HG03575 (cell line): ENCODE results near the gene METTL24.

Source experiments
- ATAC-seq: cut with Tn5 transposase; IDR thresholded peaks from one replicate; pipeline ENCODE4 v1.9.1; 2021; ENCODE audit not compliant: unreplicated experiment, insufficient number of reproducible peaks, low FRiP score; ENCODE audit errors: extremely low read depth

METTL24 gene

DNA sequence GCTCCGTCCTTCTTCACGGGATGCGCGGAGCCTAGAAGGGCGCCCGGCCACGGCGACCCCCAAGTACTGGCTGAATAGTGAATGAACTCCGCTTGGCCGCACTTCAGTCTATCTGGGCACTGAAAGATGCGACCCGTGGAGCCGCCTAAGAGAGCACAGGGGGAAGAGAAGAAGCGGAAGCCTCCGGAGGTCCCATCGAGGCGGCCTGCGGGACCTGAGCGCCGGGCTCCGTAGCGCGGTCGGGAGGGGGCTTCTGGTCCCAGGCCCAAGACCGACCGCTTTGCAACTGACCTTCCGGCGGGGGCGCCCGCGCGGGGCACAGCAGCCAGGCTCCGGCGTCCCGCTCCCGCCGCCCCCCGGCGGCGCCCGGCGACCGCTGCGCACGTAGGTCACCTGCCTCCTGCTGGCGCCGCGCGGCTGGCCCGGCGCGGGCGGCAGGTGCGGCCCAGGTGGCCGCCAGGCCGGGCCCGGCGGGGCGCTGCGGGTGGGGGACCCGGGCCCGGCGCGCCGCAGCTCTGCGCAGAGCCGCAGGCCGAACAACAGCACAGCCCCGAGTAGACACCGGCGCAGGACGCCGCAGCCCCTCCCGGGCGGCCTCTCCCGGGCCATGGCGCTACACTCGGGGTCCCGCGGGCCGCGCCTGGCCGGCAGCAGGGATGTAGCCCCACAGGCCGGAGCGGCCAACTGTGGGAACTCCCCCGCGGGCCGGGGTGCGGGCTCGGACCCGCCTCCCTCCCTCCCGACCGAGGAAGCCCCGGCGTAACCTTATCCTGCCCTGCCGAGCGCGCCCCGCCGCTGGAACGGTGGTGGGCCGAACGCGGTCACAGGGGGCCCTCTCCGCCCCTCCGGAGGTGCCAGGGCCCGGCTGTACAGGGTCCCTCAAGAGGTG is at the start of gene METTL24:
Gene METTL24, minus strand, starts transcription at position 686 of the 889 bp plus-strand sequence. Its CDS starts 77 bp downstream, at position 609.
- no peak for ATAC-seq

- no peak for ATAC-seq
These were observed 46.5 kb upstream of the METTL24 start for GRCh38 chr6:110404607-110405006.

DNA sequence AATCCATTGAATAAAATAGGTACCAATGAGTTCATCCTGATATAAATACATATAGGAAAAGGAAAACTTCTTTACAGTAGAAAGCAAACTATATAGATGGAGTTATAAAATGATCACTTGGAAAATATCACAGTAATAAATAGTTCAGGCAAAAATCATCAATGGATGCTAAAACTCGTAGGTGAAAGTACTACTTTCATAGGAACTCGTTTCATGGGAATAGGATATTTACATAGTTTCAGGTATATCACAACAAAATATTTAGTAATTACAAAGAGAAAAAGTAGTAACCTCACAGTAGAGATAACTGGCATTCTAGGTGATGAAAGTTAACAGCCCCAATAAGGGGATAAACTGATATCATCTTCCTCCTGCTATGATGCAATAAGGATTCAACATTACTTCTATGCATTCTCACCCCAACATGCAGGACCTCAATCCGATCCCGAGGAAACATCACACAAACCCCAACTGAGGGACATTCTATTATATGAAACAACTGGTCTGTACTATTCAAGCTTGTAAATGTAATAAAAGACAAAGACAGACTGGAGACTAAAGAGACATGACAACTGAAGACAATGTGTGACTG is 43.5 kb upstream of the METTL24 start:
- ATAC-seq = no peak

DNA sequence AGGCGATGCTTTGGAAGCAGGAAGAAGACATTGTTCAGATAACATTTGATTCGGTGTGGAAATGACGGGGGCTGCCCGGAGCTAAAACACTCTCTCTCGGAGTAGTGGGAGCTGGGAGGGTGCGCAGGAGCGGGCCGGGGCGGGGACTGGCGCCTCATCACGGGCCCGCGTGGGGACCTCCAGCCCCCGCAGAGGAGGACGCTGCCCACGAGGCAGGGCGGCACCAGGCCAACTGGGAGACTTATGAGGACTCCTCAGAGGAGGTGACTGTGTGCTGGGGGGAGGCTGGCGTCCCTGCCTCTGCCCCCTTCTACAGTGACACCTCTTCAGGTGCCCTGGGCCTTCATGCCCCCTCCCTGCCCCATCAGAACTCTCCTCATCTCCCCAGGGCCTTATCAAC is 42.1 kb upstream of the METTL24 start:
- ATAC-seq = no peak

GRCh38 chr6:110399219-110400071 is 41.3 kb upstream of the METTL24 start:
- no peak for ATAC-seq

- no peak for ATAC-seq
These were observed 40.6 kb upstream of the METTL24 start for GRCh38 chr6:110398778-110399177.

- no peak for ATAC-seq
These were observed 37.1 kb upstream of the METTL24 start for GRCh38 chr6:110395221-110395620.

DNA sequence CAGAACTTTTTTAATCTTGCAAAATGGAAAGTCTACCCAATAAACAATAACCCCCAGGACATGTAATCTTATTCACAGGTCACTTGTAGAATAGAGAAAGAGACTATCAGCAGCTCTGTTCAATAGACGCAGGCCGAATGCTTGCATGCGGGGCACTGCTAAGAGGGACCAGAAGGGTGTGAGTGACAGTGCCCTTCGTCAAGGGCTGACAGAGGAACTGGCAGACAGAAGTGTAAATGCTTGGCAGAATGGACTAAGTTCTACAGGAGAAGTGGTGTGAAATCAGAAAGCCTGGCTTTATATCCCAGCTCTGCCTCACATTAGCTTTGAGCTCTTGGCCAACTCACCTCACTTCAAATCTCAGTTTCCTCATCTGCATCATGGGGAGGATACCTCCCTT is 36.3 kb upstream of the METTL24 start:
- no peak for ATAC-seq

GRCh38 chr6:110392727-110393126 is 34.6 kb upstream of the METTL24 start:
- ATAC-seq = no peak

DNA sequence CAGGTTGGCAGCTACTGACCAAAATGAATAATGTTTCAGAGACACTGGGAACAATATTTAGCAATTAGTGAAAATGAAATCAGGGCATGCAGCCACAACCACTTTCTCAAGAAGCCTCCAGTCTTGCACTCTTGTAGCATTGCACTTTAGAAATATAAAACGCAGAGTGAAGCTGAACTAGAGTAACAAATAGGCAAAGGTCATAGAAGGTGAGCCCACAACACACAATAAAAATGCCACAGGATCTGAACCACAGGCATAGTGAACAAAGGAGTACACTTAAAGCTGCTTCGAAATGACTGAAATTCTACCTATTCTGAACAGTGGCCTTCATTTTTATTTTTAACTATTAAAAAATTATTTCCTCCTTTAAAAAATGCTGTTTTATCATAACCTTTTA is 32.3 kb upstream of the METTL24 start:
- ATAC-seq = no peak

DNA sequence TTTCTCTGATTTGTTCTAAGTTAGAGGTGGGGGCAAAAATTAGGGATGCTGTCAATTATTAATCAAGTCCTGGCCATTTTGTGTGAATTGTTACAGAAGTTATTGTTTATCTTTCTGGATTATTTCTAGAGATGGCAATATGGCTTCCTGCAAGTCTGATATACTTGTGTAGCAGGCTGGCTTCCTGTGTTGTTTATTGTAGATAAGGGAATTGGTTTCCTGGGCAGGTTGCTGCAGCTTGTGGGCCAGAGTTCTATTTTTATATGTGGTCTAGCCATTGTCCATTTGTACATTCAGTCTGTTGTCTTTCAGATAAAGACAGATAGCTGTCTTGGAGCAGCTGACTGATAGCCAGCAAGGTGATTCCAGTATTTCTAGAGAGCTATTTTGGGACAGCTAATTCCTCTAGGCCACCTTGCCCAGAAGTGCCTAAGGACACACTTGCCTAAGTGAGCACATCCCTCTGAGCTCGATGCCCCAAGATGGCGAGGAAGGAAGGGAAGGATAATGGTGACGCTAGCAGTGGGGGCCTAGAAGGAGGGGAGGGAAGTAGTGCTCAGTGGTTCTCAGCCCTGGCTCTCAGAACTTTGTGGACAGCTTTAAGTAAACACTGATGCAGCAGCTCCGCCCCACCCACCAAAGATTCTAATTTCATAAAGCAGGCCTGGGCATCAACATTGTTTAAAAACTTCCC is 31.7 kb upstream of the METTL24 start:
- ATAC-seq = no peak

DNA sequence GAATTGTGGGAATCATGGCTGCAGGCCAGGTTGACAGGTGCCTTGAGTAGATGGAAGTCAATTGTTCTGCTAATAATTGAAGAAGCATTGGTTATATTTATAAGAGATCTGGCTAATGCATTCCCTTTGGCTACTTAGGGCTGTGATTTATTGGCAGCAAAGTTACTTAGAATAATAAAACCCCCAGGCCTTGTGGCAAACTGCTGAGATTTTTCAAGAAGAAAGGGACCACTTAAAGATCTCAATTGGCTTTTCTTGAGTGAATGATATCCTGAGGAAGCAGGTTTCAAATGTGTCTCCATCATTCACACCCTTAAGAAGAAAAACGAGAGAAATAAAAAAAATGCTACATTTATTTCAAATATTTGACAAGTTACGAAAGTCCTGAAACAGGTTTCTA is 29.8 kb upstream of the METTL24 start:
- ATAC-seq = no peak

GRCh38 chr6:110385458-110385863 is 27.3 kb upstream of the METTL24 start:
- ATAC-seq = no peak

GRCh38 chr6:110378552-110378951 is 20.4 kb upstream of the METTL24 start:
- no peak for ATAC-seq

DNA sequence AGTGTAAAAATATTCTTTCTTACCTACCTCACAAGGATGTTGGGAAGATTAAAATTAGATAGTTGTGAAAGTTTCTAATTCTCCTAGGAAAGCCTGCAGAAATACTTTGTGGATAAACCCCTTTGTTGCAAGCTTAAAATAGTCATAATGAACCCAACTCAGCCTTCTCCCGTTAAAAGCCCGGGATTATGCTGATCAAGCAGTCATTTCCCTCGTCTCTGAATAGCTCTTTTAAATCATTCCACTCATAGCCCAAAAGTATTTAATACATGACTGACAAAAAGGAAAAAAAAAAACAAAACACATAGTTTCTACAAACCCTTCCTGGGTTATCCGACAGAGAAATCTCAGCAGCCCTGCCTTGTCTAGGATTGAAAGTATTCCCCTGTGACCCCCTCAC is 10.9 kb upstream of the METTL24 start:
- no peak for ATAC-seq

GRCh38 chr6:110368284-110368683 is 10.1 kb upstream of the METTL24 start:
- no peak for ATAC-seq

DNA sequence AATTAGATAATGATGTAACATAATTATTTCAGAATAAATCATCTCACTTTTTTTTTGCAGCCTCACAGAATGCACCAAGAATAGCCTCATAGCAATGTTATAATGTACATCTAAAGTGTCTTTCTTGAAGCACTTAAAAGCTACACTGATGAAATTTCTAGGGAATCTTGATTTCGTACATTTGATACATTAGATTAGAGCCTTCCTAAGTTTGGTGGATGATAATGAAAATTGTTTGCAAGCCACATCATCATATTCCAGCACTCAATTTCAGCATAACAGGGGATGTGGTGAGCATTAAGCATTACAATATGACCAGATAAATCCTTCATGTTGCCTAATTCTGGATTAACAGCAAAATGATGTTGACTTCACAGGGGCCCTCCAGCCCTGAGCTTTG is 9.7 kb upstream of the METTL24 start:
- ATAC-seq = no peak

- no peak for ATAC-seq
These were observed 8.8 kb upstream of the METTL24 start for GRCh38 chr6:110366975-110367374.

- ATAC-seq = no peak
These were observed 8.1 kb upstream of the METTL24 start for GRCh38 chr6:110366256-110366655.
